ENCODE results near the gene CLIC5. TPM values are rescaled to one million over a fixed set of nuclear protein-coding genes. Genes with fewer than 3 reads are reported as not detected.

The CLIC5 gene
- polyA plus RNA-seq, 1 experiment, result not detected

GRCh38 chr6:46052479-46052878, 36.8 kb upstream of the CLIC5 start:
- no peaks in the 10 kb centered on the region for H3K9me3 ChIP-seq (ENCODE audit: control insufficient read depth, insufficient read depth, low read length)
- POLR2A ChIA-PET, result no interaction called here
- H3K27me3 ChIP-seq (ENCODE audit: control insufficient read depth, insufficient read depth, low read length), result no peaks in the 10 kb centered on the region
- no peak for DNase-seq (ENCODE audit: low read depth, low spot score)
- no peak overlapping the region for H3K4me3 ChIP-seq (ENCODE audit: low read depth, low read length)
- CTCF ChIA-PET, result no interaction called here
- TF ChIP-seq, protein P1, sequence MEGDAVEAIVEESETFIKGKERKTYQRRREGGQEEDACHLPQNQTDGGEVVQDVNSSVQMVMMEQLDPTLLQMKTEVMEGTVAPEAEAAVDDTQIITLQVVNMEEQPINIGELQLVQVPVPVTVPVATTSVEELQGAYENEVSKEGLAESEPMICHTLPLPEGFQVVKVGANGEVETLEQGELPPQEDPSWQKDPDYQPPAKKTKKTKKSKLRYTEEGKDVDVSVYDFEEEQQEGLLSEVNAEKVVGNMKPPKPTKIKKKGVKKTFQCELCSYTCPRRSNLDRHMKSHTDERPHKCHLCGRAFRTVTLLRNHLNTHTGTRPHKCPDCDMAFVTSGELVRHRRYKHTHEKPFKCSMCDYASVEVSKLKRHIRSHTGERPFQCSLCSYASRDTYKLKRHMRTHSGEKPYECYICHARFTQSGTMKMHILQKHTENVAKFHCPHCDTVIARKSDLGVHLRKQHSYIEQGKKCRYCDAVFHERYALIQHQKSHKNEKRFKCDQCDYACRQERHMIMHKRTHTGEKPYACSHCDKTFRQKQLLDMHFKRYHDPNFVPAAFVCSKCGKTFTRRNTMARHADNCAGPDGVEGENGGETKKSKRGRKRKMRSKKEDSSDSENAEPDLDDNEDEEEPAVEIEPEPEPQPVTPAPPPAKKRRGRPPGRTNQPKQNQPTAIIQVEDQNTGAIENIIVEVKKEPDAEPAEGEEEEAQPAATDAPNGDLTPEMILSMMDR (IDR thresholded peaks at IDR 0.05; ENCODE audit: low read depth, low read length), result no peak
- no peak overlapping the region for H3K27ac ChIP-seq (ENCODE audit: low read depth, low read length)

GRCh38 chr6:46051962-46052361, 36.3 kb upstream of the CLIC5 start:
- DNase-seq (ENCODE audit: low read depth, low spot score), result no peak
- Histone ChIP-seq H3K27ac (ENCODE audit: low read depth, low read length) (no peak overlapping the region), H3K27me3 (ENCODE audit: control insufficient read depth, insufficient read depth, low read length) (no peaks in the 10 kb centered on the region), H3K9me3 (ENCODE audit: control insufficient read depth, insufficient read depth, low read length) (no peaks in the 10 kb centered on the region), H3K4me3 (ENCODE audit: low read depth, low read length) (no peak overlapping the region)
- TF ChIP-seq, protein P1 (IDR thresholded peaks at IDR 0.05; ENCODE audit: low read depth, low read length), result no peak
- ChIA-PET POLR2A (no interaction called here), CTCF (no interaction called here)

DNA sequence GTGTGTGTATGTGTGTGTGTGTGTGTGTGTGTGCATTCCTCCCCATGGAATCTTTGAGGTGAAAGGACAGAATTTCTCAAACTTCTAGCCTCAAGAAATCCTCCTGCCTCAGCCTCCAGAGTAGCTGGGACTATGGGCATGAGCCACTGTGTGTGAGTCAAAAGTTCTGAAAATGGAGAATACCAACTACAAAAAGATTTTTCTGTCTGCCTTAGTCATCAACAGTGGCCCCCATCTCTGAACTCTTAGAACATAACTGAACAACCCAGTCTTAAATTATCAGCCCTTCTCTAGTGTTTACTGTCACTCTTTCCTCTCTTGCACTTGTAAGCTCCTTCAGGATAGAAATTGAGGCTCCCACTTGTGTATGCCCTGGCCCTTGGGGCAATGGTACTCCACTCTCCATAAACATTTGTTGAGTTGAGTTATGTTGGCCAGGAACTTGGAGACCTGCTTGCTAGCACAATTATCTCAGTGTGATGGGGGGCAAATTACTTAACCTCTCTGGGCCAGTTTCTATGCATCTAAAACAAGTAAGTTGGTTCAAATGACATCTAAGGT, 35.3 kb upstream of the CLIC5 start:
- Histone ChIP-seq H3K27me3 (ENCODE audit: control insufficient read depth, insufficient read depth, low read length) (no peaks in the 10 kb centered on the region), H3K27ac (ENCODE audit: low read depth, low read length) (no peak overlapping the region), H3K9me3 (ENCODE audit: control insufficient read depth, insufficient read depth, low read length) (no peaks in the 10 kb centered on the region), H3K4me3 (ENCODE audit: low read depth, low read length) (no peak overlapping the region)
- ChIA-PET CTCF (no interaction called here), POLR2A (no interaction called here)
- TF ChIP-seq, protein P1 (IDR thresholded peaks at IDR 0.05; ENCODE audit: low read depth, low read length), result no peak
- no peak for DNase-seq (ENCODE audit: low read depth, low spot score)

DNA sequence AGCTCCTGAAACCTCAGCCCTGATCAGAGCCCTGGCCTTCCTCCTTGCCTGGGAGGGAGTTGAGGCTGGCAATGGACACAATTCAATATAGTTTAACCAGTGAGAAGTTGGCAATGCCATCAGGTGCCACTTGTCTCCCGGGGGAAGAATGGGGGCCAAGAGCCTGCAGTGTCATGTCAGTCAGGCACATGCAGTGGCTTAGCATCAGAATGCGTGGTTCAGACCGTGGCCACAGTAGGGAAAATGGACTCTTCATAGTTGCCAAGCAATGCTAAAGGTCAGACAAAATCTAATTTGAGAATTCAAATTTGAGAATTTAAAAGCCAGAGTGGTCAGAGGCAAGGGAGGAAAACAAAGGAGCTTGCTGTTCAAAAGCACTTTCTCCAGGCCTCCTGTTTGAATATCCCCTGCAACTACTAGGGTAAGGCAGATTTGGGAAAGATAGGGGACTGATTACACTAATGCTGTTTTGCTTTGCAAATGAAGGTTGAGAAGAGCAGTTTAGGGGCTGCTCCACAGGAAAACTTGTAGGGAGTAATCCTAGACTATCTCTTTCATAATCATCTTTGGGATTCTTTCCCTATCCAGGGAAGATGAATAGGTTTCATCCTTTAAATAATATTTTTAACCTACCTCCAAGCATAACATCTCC, 33.1 kb upstream of the CLIC5 start:
- DNase-seq (ENCODE audit: low read depth, low spot score), result no peak
- Histone ChIP-seq H3K4me3 (ENCODE audit: low read depth, low read length) (no peak overlapping the region), H3K27ac (ENCODE audit: low read depth, low read length) (no peak overlapping the region), H3K27me3 (ENCODE audit: control insufficient read depth, insufficient read depth, low read length) (no peaks in the 10 kb centered on the region), H3K9me3 (ENCODE audit: control insufficient read depth, insufficient read depth, low read length) (no peaks in the 10 kb centered on the region)
- ChIA-PET CTCF (no interaction called here), POLR2A (no interaction called here)
- TF ChIP-seq, protein P1 (IDR thresholded peaks at IDR 0.05; ENCODE audit: low read depth, low read length), result no peak

DNA sequence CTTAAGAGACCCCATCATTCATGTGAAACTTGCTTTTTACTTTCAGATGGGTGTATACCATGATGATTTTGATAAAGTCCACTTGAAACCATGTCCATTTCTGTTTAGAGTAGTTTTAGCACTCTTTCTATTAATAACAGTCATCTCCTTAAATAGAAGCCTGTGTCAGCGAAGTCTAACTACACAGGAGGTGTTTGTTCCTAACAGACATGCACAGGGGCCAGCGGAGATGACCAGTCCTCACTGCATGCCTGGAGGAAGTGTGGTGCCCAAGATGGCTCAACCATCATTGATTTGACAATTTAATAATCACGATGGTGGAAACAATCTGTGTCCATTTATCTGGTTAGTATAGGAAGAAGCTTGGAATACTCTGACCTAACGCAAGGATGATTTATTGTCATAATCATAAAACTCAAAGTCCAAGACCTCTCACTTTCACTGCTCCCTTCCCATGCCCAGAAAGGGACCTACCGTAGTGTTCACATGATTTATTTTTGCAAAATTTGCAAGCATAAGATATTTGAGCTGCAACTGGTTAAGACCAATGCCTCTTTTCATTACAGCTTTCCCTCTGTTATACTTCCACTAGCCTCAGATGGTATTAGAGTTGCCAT, 31.0 kb upstream of the CLIC5 start:
- TF ChIP-seq, protein P1 (IDR thresholded peaks at IDR 0.05; ENCODE audit: low read depth, low read length), result no peak
- no peak overlapping the region for H3K4me3 ChIP-seq (ENCODE audit: low read depth, low read length)
- no peaks in the 10 kb centered on the region for H3K27me3 ChIP-seq (ENCODE audit: control insufficient read depth, insufficient read depth, low read length)
- DNase-seq (ENCODE audit: low read depth, low spot score), result no peak
- H3K27ac ChIP-seq (ENCODE audit: low read depth, low read length), result no peak overlapping the region
- POLR2A ChIA-PET, result no interaction called here
- no peaks in the 10 kb centered on the region for H3K9me3 ChIP-seq (ENCODE audit: control insufficient read depth, insufficient read depth, low read length)
- CTCF ChIA-PET, result no interaction called here

Measured in AG04450 (cell line).